HepG2 (cell line): ENCODE results near the gene CATSPERB. TPM values are rescaled to one million over a fixed set of nuclear protein-coding genes. Genes with fewer than 3 reads are reported as not detected.

ENCODE experiments used
- ATAC-seq: fragments of 200-7000 bp; cut with Tn5 transposase; 3 replicates; pipeline ENCODE4 v1.9.1; 2020; ENCODE audit warnings: mild to moderate bottlenecking, moderate library complexity
- BruUV-seq: library from RNA; stranded (reverse); fragments of 400-500 nt; replicated peaks from 2 replicates; lab custom pipeline; 2021; lab: Mats Ljungman, UMichigan
- CTCF ChIA-PET: fragments of 300-600 bp; formaldehyde crosslinking; extraction: SDS; loops from one replicate; lab custom pipeline; 2021; ENCODE audit warnings: low total read pairs, inconsistent platforms, low intra/inter-chr PET ratio; lab: Yijun Ruan, JAX
- POLR2A ChIA-PET: fragments of 350-600 bp; sonication (Branson Sonifier 250); formaldehyde crosslinking; loops from one replicate; lab custom pipeline; 2020; ENCODE audit warnings: antibody characterized with exemption, inconsistent platforms; lab: Yijun Ruan, JAX
- DNase-seq: peaks from one replicate; pipeline ENCODE4 v3.0.0-alpha.2; 2015; ENCODE audit warnings: low spot score
- FAIRE-seq: peaks from 3 replicates; lab custom pipeline; 2011; peaks lifted over from hg19 to GRCh38; lab: Jason Lieb, UNC
- H2AFZ ChIP-seq: one replicate; pipeline ENCODE4 v1.6.1; 2011; ENCODE audit warnings: low read length, inconsistent platforms
- H3K27ac ChIP-seq: fragments of 300-600 bp; 3 replicates; pipeline ENCODE4 v1.8.0; 2011; ENCODE audit warnings: mixed run types, mild to moderate bottlenecking, mixed read lengths, low read length, inconsistent platforms; ENCODE audit not compliant: insufficient read depth; ENCODE audit errors: extremely low read length
- H3K27me3 ChIP-seq, 2 experiments: fragments of 200-600 bp in 1 of 2; 2 replicates in 1 of 2; 3 replicates in 1 of 2; pipeline versions ENCODE4 v1.6.0 to v1.8.0; 2011; ENCODE audit warnings: low read length in 2 of 2, mild to moderate bottlenecking in 2 of 2, moderate library complexity in 2 of 2, inconsistent platforms in 1 of 2; ENCODE audit not compliant: insufficient read depth in 2 of 2, control insufficient read depth in 1 of 2
- H3K36me3 ChIP-seq, 2 experiments: fragments of 200-600 bp in 1 of 2; replicated peaks in 1 of 2; 2 replicates in 1 of 2; 3 replicates in 1 of 2; pipeline versions ENCODE4 v1.5.1 to v1.8.0; 2011; ENCODE audit warnings: low read length in 2 of 2, inconsistent platforms in 1 of 2; ENCODE audit not compliant: insufficient read depth in 2 of 2, control insufficient read depth in 1 of 2
- H3K4me1 ChIP-seq: 2 replicates; pipeline ENCODE4 v1.5.1; 2012; ENCODE audit warnings: low read length, inconsistent platforms; ENCODE audit not compliant: insufficient read depth
- H3K4me2 ChIP-seq: 2 replicates; pipeline ENCODE4 v1.6.0; 2011; ENCODE audit warnings: low read depth, low read length, inconsistent platforms
- H3K4me3 ChIP-seq, 3 experiments: fragments of 200-600 bp in 1 of 3; sonication (generic), shearing (Covaris generic) in 1 of 3; replicated peaks in 1 of 3; 2 replicates each; pipeline ENCODE4 v1.5.1; 2011 to 2016; ENCODE audit warnings: low read length in 3 of 3, inconsistent platforms in 2 of 3, low read depth in 2 of 3, mild to moderate bottlenecking in 2 of 3, control low read depth in 1 of 3, mixed read lengths in 1 of 3; ENCODE audit not compliant: insufficient read depth in 1 of 3
- H3K79me2 ChIP-seq: one replicate; pipeline ENCODE4 v1.6.1; 2011; ENCODE audit warnings: low read length, inconsistent platforms; ENCODE audit not compliant: insufficient read depth
- H3K9ac ChIP-seq: 2 replicates; pipeline ENCODE4 v1.6.0; 2011; ENCODE audit warnings: mild to moderate bottlenecking, low read depth, low read length, inconsistent platforms; ENCODE audit not compliant: insufficient read depth
- H3K9me3 ChIP-seq: 2 replicates; pipeline ENCODE4 v1.5.1; 2012; ENCODE audit warnings: mild to moderate bottlenecking, low read length
- H4K20me1 ChIP-seq: 2 replicates; pipeline ENCODE4 v1.6.0; 2011; ENCODE audit warnings: inconsistent platforms, mild to moderate bottlenecking, low read length, moderate library complexity; ENCODE audit not compliant: insufficient read depth
- HNF4A ChIP-seq: sonication (generic); formaldehyde crosslinking; IDR thresholded peaks from 2 replicates; pipeline ENCODE4 v1.4.0; 2020; ENCODE audit warnings: missing genetic modification reagents
- MTA3 ChIP-seq: sonication (generic); formaldehyde crosslinking; IDR thresholded peaks from 2 replicates; pipeline ENCODE4 v1.4.0; 2020; ENCODE audit warnings: missing genetic modification reagents
- ZBTB20 ChIP-seq: sonication (generic); formaldehyde crosslinking; IDR thresholded peaks from 2 replicates; pipeline ENCODE4 v1.8.1; 2023; ENCODE audit warnings: missing genetic modification reagents, low read depth, mild to moderate bottlenecking, borderline replicate concordance
- ZMYM4 ChIP-seq: sonication (generic); formaldehyde crosslinking; IDR thresholded peaks from 2 replicates; pipeline ENCODE4 v1.8.1; 2023; ENCODE audit warnings: mild to moderate bottlenecking, missing genetic modification reagents
- ZNF850 ChIP-seq: sonication (generic); formaldehyde crosslinking; conservative IDR thresholded peaks from 2 replicates; pipeline ENCODE4 v1.9.0; 2021; ENCODE audit warnings: mild to moderate bottlenecking, missing genetic modification reagents
- WGBS: methylation state at CpG from one replicate; pipeline ENCODE4 v1.1.6; 2017; ENCODE audit warnings: low lambda C conversion rate; 5-methylcytosine and 5-hydroxymethylcytosine counted together
- in situ Hi-C: cut with HindIII; loops from 2 replicates; pipeline ENCODE4 v1.10.0; 2017; ENCODE audit warnings: low pct_unique_long_range_greater_than_20kb; ENCODE audit not compliant: extremely low pct_ligation_motif_present
- intact Hi-C: fragments of 100-400 bp; cut with micrococcal nuclease; formaldehyde crosslinking; loops from one replicate; pipeline ENCODE4 v1.10.0; 2022; ENCODE audit not compliant: unreplicated experiment
- polyA plus RNA-seq, 8 experiments: library from polyadenylated mRNA; depleted of rRNA in 3 of 8; stranded (reverse) in 7 of 8; unstranded in 1 of 8; fragments of >200 nt; fragmentation: Illumina TruSeq in 4 of 8; extraction: Trizol in 4 of 8; gene quantifications; 2 replicates each; pipeline versions ENCODE4 v1.2.1 to v1.2.3, GENCODE V29; 2011 to 2016; ENCODE audit warnings: low read depth in 4 of 8, missing spikeins in 1 of 8, mixed read lengths in 1 of 8; ENCODE audit not compliant: insufficient read depth in 1 of 8
- total RNA-seq, 5 experiments: library from RNA; depleted of rRNA; stranded (reverse); fragments of >200 nt; fragmentation: Illumina TruSeq; extraction: Trizol; gene quantifications; 2 replicates each; pipeline ENCODE4 v1.2.3, GENCODE V29; 2016; ENCODE audit warnings: low read depth in 1 of 5
- TF ChIP-seq, protein P1 (sequence below): sonication (generic); formaldehyde crosslinking; IDR thresholded peaks from 2 replicates; pipeline ENCODE4 v1.8.0; 2022; ENCODE audit warnings: mild to moderate bottlenecking, missing genetic modification reagents, moderate library complexity
- TF ChIP-seq, protein P2 (sequence below): sonication (generic); formaldehyde crosslinking; IDR thresholded peaks from 2 replicates; pipeline ENCODE4 v1.5.0; 2020; ENCODE audit warnings: mild to moderate bottlenecking, missing genetic modification reagents

Gene CATSPERB
- total and polyA plus RNA-seq, 2 of the 13 experiments (the other 11 are each of a cell fraction or from before 2014, with no cell fraction given), result not detected

GRCh38 chr14:91577632-91578233 is 154.2 kb downstream of the CATSPERB start:
- no peaks in the 10 kb centered on the region for H3K79me2 ChIP-seq
- H3K27me3 ChIP-seq, result peaks cover 0 to 39% of the 10 kb centered on the region in 2 experiments; a peak in 3 of 5 replicates
- ChIA-PET POLR2A (no interaction called here), CTCF (no interaction called here)
- H2AFZ ChIP-seq, result no peak overlapping the region
- peaks cover 23% of the 10 kb centered on the region for H3K4me1 ChIP-seq
- H3K27ac ChIP-seq, result no peak overlapping the region
- no peaks in the 10 kb centered on the region for H3K9me3 ChIP-seq
- BruUV-seq, result no TSS peak
- no peaks in the 10 kb centered on the region for H4K20me1 ChIP-seq
- TF ChIP-seq ZMYM4 (no peak), ZNF850 (CRISPR knock-in tag) (peak; percentile 78; the same call in 1 of the 2 replicates)
- TF ChIP-seq, protein P1, sequence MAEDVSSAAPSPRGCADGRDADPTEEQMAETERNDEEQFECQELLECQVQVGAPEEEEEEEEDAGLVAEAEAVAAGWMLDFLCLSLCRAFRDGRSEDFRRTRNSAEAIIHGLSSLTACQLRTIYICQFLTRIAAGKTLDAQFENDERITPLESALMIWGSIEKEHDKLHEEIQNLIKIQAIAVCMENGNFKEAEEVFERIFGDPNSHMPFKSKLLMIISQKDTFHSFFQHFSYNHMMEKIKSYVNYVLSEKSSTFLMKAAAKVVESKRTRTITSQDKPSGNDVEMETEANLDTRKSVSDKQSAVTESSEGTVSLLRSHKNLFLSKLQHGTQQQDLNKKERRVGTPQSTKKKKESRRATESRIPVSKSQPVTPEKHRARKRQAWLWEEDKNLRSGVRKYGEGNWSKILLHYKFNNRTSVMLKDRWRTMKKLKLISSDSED (CRISPR knock-in tag), result no peak
- ATAC-seq (no peak), FAIRE-seq (no peak), DNase-seq (no peak)
- whole genome bisulfite sequencing, result 64% methylated on average over 11 of the region's 30 CpGs
- intact Hi-C loops, result no loop called here
- no peak overlapping the region for H3K4me2 ChIP-seq
- no peak overlapping the region for H3K4me3 ChIP-seq
- in situ Hi-C loops, result no loop called here
- H3K36me3 ChIP-seq, result no peaks in the 10 kb centered on the region
- H3K9ac ChIP-seq, result no peak overlapping the region

GRCh38 chr14:91575469-91576208 is 156.2 kb downstream of the CATSPERB start:
- Histone ChIP-seq H3K27ac (no peak overlapping the region), H3K4me1 (peaks cover 23% of the 10 kb centered on the region), H3K4me3 (0 out of 6 replicates have a peak overlapping the region, but pooled peaks of 1 of the 3 experiments have one; percentile 10), H4K20me1 (no peaks in the 10 kb centered on the region), H2AFZ (no peak overlapping the region), H3K4me2 (peak overlapping the region; percentile 40), H3K27me3 (peaks cover 0 to 39% of the 10 kb centered on the region in 2 experiments; a peak in 3 of 5 replicates), H3K36me3 (no peaks in the 10 kb centered on the region), H3K9ac (no peak overlapping the region), H3K9me3 (no peaks in the 10 kb centered on the region), H3K79me2 (no peaks in the 10 kb centered on the region)
- intact Hi-C loops (no loop called here), in situ Hi-C loops (no loop called here)
- ChIA-PET CTCF (no interaction called here), POLR2A (no interaction called here)
- BruUV-seq, result no TSS peak
- WGBS, result 15% methylated on average over 9 of the region's 13 CpGs
- peak; percentile 26; the same call in 1 of the 2 replicates for TF ChIP-seq HNF4A (CRISPR knock-in tag)
- TF ChIP-seq, protein P2, sequence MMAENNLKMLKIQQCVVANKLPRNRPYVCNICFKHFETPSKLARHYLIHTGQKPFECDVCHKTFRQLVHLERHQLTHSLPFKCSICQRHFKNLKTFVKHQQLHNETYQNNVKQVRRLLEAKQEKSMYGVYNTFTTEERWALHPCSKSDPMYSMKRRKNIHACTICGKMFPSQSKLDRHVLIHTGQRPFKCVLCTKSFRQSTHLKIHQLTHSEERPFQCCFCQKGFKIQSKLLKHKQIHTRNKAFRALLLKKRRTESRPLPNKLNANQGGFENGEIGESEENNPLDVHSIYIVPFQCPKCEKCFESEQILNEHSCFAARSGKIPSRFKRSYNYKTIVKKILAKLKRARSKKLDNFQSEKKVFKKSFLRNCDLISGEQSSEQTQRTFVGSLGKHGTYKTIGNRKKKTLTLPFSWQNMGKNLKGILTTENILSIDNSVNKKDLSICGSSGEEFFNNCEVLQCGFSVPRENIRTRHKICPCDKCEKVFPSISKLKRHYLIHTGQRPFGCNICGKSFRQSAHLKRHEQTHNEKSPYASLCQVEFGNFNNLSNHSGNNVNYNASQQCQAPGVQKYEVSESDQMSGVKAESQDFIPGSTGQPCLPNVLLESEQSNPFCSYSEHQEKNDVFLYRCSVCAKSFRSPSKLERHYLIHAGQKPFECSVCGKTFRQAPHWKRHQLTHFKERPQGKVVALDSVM, result 0 out of 2 replicates have a peak, but pooled peaks have one; percentile 53
- no peak for TF ChIP-seq MTA3 (CRISPR knock-in tag)
- no peak for TF ChIP-seq ZBTB20 (CRISPR knock-in tag)
- no peak for DNase-seq
- ATAC-seq, result peak; percentile 78
- FAIRE-seq, result no peak
